GM11168 (cell line): ENCODE data around the gene APOBEC3C.
"Not testable (repeated sequence)": the region's sequence is repeated elsewhere in the genome, so short reads cannot be mapped to it uniquely, and the experiment has no call there.

Experiments
- in situ Hi-C: fragments of 300-500 bp; cut with MboI; formaldehyde crosslinking; loops from one replicate; pipeline ENCODE4 v1.12.0; 2022; ENCODE audit warnings: low sequenced_read_pairs; ENCODE audit not compliant: unreplicated experiment

The APOBEC3C gene

DNA sequence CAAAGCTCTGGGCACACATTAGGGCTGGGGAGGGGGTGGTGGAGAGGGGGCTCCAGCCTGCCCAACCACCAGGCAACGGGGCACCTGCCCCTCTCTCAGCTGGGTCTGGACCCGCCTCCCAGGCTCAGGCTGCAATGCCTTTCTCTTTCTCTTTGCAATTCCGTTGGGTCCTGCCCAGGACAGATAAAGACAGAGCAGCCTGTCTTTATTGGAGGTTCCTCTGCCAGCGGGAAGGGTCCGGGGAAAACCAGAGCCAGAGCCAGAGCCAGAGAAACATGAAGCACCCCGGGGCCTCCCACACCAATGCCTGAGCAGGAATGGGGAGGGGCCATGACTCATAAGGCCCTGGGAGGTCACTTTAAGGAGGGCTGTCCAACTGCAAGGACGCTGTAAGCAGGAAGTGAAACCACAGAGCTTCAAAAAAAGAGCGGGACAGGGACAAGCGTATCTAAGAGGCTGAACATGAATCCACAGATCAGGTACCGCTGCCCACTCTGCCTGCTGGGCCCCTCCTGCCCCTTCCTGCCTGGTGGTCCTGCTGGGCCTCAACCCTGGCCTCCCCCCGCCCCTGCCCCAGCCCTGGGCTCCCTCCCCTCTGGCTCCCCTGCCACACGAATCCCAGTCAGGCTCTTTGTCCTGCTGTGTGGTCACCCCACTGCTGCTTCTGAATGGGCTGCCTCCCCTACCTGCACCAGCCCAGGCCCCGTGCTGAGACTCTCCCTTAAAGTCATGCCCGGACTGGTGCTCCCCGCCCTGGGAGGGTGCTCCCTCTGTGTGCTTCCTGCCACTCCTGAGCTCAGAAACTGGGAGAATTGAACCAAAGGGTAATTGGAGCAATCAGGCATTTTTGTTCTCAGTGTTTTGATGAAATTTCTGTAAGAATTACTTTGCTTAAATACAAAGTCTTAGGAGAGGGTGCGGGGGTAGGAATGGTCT lies 31.8 kb upstream of the APOBEC3C start, which contains the start of gene APOBEC3B:
Gene APOBEC3B, plus strand, starts transcription at position 356 of the 936 bp plus-strand sequence. Its CDS starts 107 bp downstream, at position 463.
- in situ Hi-C loops: no loop called here

DNA sequence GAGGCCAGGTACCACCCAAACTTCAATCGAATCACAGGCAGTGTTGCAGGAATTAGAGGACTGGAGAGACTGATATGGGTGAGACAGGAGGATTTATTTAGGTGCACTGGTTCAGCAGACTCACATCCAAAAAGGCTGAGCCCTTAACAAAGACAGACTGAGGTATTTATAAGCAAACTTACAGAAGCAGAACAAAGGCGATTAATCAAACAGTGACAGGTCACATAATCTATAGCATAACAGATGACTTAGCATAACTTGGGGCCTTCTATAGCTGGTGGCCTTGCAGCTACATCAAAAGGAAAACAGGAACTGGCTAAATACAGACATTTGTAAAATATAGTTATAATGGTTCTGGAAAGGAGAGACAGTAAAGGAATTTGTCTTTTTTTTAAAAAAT lies 29.8 kb upstream of the APOBEC3C start:
- in situ Hi-C loops: no loop called here

- in situ Hi-C loops: not testable (repeated sequence)
These were observed 29.0 kb upstream of the APOBEC3C start for GRCh38 chr22:38984784-38985757.

DNA sequence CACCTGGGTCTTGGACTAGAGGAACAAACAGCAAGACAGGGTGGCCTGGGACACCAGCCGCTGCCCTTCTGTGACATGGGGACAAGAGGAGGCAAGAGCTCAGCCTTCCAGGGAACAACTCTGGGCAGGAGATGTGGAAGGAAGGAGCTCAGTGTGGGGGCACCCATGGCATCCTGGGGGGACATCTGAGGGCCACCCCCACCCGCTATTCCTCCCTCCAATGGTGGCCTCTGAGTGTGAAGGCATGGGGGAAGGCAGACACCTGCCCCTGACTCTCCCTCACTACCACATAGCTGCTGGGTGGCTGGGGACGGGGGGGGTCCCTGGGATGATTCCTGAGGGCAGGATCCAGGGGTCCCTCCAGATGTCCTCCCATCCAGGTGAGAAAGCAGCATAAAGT lies 27.4 kb upstream of the APOBEC3C start:
- in situ Hi-C loops: no loop called here

GRCh38 chr22:38987171-38987895 lies 26.7 kb upstream of the APOBEC3C start:
- in situ Hi-C loops: no loop called here

DNA sequence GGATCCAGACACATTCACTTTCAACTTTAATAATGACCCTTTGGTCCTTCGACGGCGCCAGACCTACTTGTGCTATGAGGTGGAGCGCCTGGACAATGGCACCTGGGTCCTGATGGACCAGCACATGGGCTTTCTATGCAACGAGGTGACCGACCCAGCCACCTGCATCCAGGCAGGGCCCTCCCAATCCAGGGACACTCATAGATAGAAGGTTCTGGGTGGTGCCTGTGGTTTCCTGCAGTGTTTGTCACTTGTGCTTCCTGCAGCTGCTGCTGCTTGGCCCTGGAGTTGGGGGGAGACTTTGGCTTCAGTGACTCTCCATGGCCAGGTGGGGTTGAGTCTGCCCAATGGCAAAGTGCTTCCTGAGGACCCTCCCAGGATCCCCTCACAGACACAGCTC lies 24.6 kb upstream of the APOBEC3C start:
- in situ Hi-C loops: no loop called here

DNA sequence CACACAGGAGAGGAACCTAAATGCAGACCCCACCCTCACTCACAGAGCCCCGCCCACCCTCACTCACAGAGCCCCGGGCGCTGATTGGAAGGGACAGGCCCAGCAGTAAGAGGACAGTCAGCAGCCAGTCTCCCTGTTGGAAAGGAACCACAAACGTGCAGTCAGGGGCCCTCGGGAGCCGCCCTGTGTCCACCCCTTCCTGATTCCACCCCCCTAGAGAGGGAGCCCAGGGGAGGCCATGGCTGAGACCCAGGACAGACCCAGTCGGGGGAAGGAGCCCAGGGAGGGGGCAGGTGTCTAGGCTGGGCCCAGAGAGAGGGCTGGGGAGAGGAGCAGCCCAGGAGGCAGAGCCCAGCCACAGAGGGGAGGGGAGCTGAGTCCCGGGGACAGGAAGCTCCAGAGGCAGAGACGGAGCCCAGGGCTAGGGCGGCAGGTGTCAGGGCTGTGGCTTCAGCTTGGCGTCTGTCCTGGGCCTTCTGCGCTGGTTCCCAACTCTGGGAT lies 21.1 kb upstream of the APOBEC3C start:
- in situ Hi-C loops: not testable (repeated sequence)

DNA sequence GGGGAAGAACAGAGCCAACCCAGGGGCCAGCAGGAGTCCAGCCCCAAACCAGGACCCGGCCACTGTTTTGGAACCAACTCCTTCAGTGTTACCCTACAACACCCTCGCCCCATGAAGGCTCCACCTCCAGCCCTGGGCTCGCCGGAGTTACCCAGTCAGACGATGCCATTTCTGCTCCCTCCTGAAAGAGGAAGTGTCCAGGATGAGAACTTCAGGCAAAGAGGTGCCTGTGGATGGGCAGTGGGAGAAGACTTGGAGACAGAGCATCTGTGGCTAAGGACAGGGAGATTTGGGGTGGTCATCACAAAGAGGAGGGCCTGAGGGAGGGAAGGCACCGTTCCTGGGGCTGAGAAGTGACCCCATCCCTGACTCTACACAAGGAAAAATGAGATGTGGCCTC lies 18.0 kb upstream of the APOBEC3C start:
- in situ Hi-C loops: no loop called here

DNA sequence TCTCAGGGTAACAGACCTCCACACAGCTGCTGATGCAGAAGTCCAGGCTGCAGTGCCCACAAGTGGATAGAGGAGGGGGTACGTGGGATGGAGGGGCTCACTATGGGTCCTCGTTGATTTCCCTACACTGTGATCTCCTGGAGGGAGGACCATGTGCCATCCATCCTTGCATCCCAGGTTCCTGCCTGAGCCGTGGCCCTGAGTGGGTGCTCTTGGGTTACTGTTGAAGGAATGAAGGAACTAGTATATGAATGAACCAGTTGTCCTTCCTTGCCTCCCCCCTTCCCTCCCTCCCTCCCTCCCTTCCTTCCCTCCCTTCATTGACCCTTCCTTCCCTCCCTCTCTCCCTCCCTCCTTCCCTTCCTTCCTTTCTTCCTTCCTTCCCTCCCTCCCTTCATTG lies 16.5 kb upstream of the APOBEC3C start:
- in situ Hi-C loops: no loop called here

DNA sequence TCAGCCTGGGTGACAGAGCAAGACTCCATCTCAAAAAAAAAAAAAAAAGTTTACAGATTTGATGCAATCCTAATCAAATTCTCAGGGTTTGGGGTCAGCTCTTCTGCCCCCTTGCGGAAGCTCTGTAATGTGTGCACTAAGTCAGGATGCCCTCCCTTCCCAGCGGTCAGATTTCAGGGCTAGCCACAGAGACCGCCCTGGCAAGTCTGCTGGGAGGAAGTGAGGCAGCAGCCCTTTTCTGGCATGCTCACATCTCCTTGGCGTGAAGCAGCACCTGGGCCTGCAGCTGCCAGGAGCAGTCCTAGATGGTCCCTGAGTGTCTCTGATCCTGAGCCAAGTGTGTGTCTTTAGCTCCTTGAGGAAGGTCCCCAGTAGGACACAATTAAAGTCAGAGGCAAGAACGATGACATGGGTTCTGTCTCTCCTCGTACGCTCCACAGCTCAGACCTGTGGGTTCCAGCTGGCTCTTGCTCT lies 10.9 kb upstream of the APOBEC3C start:
- in situ Hi-C loops: loop anchor here (10.0 kb wide), 1 partner anchor 128 kb away; the partner anchor contains the start of gene CBX6

DNA sequence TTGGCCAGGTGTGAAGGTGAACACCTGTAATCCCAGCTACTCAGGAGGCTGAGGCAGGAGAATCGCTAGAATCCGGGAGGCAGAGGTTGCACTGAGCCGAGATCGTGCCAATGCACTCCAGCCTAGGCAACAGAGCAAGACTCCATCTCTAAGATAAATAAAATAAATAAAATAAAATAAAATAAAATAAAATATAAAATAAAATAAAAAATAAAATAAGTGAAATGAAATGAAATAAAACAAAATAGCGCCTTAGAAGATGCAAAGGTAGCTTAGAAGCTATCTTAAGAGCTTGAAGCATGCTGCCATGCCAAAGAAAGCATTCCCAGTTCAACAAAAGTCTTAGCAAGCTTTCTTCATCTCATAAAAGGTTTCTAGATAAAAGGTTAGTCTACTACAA lies 6.9 kb upstream of the APOBEC3C start:
- in situ Hi-C loops: loop anchor here (10.0 kb wide), 1 partner anchor 132 kb away; the partner anchor contains the start of gene CBX6

DNA sequence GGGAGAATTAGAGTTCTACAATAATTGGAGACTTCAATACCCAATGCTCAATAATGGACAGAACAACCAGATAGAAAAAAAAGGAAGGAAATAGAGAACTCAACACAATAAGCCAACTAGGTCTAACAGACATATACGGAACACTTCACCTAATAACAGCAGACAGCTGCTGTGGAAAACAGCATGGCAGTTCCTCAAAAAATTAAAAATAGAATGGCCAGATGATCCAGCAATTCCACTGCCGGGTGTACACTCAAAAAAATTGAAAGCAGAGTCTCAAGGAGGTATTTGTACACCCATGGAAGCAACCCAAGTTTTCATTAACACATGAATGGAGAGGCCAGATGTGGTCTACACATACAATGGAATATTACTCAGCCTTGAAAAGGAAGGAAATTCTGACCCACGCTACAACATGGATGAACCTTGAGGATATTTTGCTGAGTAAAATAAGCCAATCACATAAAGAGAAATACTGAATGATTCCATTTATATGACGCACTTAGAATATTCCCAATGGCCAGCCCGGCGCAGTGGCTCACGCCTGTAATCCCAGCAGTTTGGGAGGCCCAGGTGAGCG lies 5.7 kb upstream of the APOBEC3C start:
- in situ Hi-C loops: loop anchor here (10.0 kb wide), 1 partner anchor 134 kb away; the partner anchor contains the start of gene CBX6

GRCh38 chr22:39010946-39011345 lies 3.1 kb upstream of the APOBEC3C start:
- in situ Hi-C loops: loop anchor here (5.0 kb wide), 1 partner anchor 106 kb away; no protein-coding TSS in a partner anchor

GRCh38 chr22:39012533-39013511 lies 1.2 kb upstream of the APOBEC3C start:
- in situ Hi-C loops: loop anchor here (5.0 kb wide), 1 partner anchor 104 kb away; no protein-coding TSS in a partner anchor

GRCh38 chr22:39013561-39013941 lies 506 bp upstream of the APOBEC3C start:
- in situ Hi-C loops: loop anchor here (5.0 kb wide), 1 partner anchor 104 kb away; no protein-coding TSS in a partner anchor

DNA sequence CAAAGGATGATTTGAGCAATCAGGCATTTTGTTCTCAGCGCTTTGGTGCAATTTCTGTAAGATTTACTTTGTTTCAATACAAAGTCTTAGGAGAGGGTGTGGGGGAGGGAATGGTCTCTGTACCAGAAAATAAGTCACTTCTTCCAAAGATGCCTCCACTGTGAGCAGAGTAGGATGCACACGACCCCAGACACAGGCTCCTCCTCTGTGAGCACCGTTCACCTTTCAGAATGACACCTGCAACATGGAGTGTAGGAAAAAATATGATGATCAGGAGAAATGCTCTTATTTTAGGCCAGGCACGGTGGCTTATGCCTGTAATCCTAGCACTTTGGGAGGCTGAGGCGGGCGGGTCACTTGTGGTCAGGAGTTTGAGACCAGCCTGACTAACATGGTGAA lies 665 bp downstream of the APOBEC3C start:
- in situ Hi-C loops: loop anchor here (5.0 kb wide), 1 partner anchor 103 kb away; no protein-coding TSS in a partner anchor

- in situ Hi-C loops: no loop called here
These were observed 2.5 kb downstream of the APOBEC3C start for GRCh38 chr22:39016592-39016991.
